HEK293 (cell line): ENCODE measurements around the gene HDAC7.

Experiments used
- CTCF ChIA-PET: fragments of 350-600 bp; formaldehyde crosslinking; extraction: SDS; loops from one replicate; lab custom pipeline; 2021; ENCODE audit warnings: antibody characterized with exemption; lab: Yijun Ruan, JAX
- POLR2A ChIA-PET: fragments of 300-600 bp; formaldehyde crosslinking; extraction: SDS; loops from one replicate; lab custom pipeline; 2020; ENCODE audit warnings: antibody characterized with exemption, inconsistent platforms; lab: Yijun Ruan, JAX
- H3K27ac ChIP-seq: fragments of 200-500 bp; sonication (Bioruptor generic); 2 replicates; pipeline ENCODE4 v1.5.1; 2014; ENCODE audit warnings: low read depth, low read length, control low read depth, inconsistent platforms; ENCODE audit errors: extremely low read depth
- H3K36me3 ChIP-seq, 2 experiments: fragments of 200-500 bp in 1 of 2; sonication (Bioruptor generic) in 1 of 2; 1 replicate in 1 of 2; 2 replicates in 1 of 2; pipeline ENCODE4 v1.5.1; 2014 to 2017; ENCODE audit warnings: inconsistent platforms in 2 of 2, low read length in 2 of 2; ENCODE audit not compliant: control insufficient read depth in 2 of 2, insufficient read depth in 1 of 2
- H3K4me1 ChIP-seq: fragments of 200-500 bp; sonication (Bioruptor generic); 2 replicates; pipeline ENCODE4 v1.5.1; 2014; ENCODE audit warnings: mild to moderate bottlenecking, low read length, inconsistent platforms; ENCODE audit not compliant: control insufficient read depth, insufficient read depth
- H3K4me3 ChIP-seq: 2 replicates; pipeline ENCODE4 v1.5.1; 2011; ENCODE audit warnings: low read depth, mild to moderate bottlenecking, control low read depth, low read length, moderate library complexity
- H3K9me3 ChIP-seq: fragments of 200-500 bp; sonication (Bioruptor generic); 2 replicates; pipeline ENCODE4 v1.5.1; 2014; ENCODE audit warnings: low read depth, low read length, inconsistent platforms; ENCODE audit not compliant: control insufficient read depth, insufficient read depth
- EGR2 ChIP-seq: fragments of 450-650 bp; formaldehyde crosslinking; IDR thresholded peaks from 2 replicates; pipeline ENCODE4 v1.5.1; 2016; ENCODE audit warnings: low read depth, missing biosample characterization, missing genetic modification characterization
- GLI4 ChIP-seq: fragments of 450-650 bp; formaldehyde crosslinking; IDR thresholded peaks from 2 replicates; pipeline ENCODE4 v1.5.1; 2016; ENCODE audit warnings: missing biosample characterization, missing genetic modification characterization
- GLIS1 ChIP-seq: fragments of 450-650 bp; formaldehyde crosslinking; IDR thresholded peaks from 2 replicates; pipeline ENCODE4 v1.5.1; 2016; ENCODE audit warnings: missing biosample characterization, missing genetic modification characterization
- MZF1 ChIP-seq: fragments of 450-650 bp; formaldehyde crosslinking; IDR thresholded peaks from 2 replicates; pipeline ENCODE4 v1.5.1; 2017; ENCODE audit warnings: missing biosample characterization, missing genetic modification characterization, borderline replicate concordance
- OVOL3 ChIP-seq: fragments of 450-650 bp; formaldehyde crosslinking; IDR thresholded peaks from 2 replicates; pipeline ENCODE4 v1.5.1; 2016; ENCODE audit warnings: missing biosample characterization, missing genetic modification characterization
- PRDM6 ChIP-seq: fragments of 450-650 bp; formaldehyde crosslinking; IDR thresholded peaks from 2 replicates; pipeline ENCODE4 v1.5.1; 2017; ENCODE audit warnings: missing biosample characterization, missing genetic modification characterization
- REST ChIP-seq: fragments of 450-650 bp; formaldehyde crosslinking; IDR thresholded peaks from 2 replicates; pipeline ENCODE4 v1.5.1; 2016; ENCODE audit warnings: missing biosample characterization, missing genetic modification characterization
- SCRT1 ChIP-seq: fragments of 450-650 bp; formaldehyde crosslinking; IDR thresholded peaks from 2 replicates; pipeline ENCODE4 v1.5.1; 2016; ENCODE audit warnings: missing biosample characterization, missing genetic modification characterization, borderline replicate concordance
- YY1 ChIP-seq: fragments of 450-650 bp; formaldehyde crosslinking; IDR thresholded peaks from 2 replicates; pipeline ENCODE4 v1.5.1; 2018; ENCODE audit warnings: missing biosample characterization, missing genetic modification characterization
- ZFHX2 ChIP-seq: fragments of 450-650 bp; formaldehyde crosslinking; conservative IDR thresholded peaks from 2 replicates; pipeline ENCODE4 v1.5.1; 2016; ENCODE audit warnings: missing biosample characterization, missing genetic modification characterization
- ZNF18 ChIP-seq: fragments of 450-650 bp; formaldehyde crosslinking; IDR thresholded peaks from 2 replicates; pipeline ENCODE4 v1.5.1; 2016; ENCODE audit warnings: missing biosample characterization, missing genetic modification characterization
- ZNF24 ChIP-seq: fragments of 450-650 bp; formaldehyde crosslinking; IDR thresholded peaks from 2 replicates; pipeline ENCODE4 v1.5.1; 2016; ENCODE audit warnings: missing biosample characterization, missing genetic modification characterization
- ZNF280C ChIP-seq: fragments of 450-650 bp; formaldehyde crosslinking; IDR thresholded peaks from 2 replicates; pipeline ENCODE4 v1.5.1; 2016; ENCODE audit warnings: missing biosample characterization, missing genetic modification characterization
- ZNF391 ChIP-seq: fragments of 450-650 bp; formaldehyde crosslinking; IDR thresholded peaks from 2 replicates; pipeline ENCODE4 v1.5.1; 2016; ENCODE audit warnings: low read depth, missing biosample characterization, missing genetic modification characterization, borderline replicate concordance
- ZNF513 ChIP-seq: fragments of 450-650 bp; IDR thresholded peaks from 2 replicates; pipeline ENCODE4 v1.5.1; 2018; ENCODE audit warnings: missing biosample characterization, missing genetic modification characterization
- ZNF785 ChIP-seq: fragments of 450-650 bp; formaldehyde crosslinking; IDR thresholded peaks from 2 replicates; pipeline ENCODE4 v1.5.1; 2016; ENCODE audit warnings: missing biosample characterization, missing genetic modification characterization
- ZNF837 ChIP-seq: fragments of 450-650 bp; formaldehyde crosslinking; IDR thresholded peaks from 2 replicates; pipeline ENCODE4 v1.5.1; 2016; ENCODE audit warnings: missing biosample characterization, missing genetic modification characterization

Gene HDAC7

GRCh38 chr12:47852096-47852571, 32.4 kb upstream of the HDAC7 start:
- Histone ChIP-seq H3K4me1 (peaks cover 3% of the 10 kb centered on the region; the same call in 1 of the 2 replicates), H3K36me3 (no peaks in the 10 kb centered on the region), H3K9me3 (no peaks in the 10 kb centered on the region), H3K4me3 (no peak overlapping the region), H3K27ac (no peak overlapping the region)
- POLR2A ChIA-PET: no interaction called here
- CTCF ChIA-PET: interaction anchor here (0.6 to 1.8 kb wide), 4 partner anchors 12 to 338 kb away, joined by 3 to 13 read pairs (median 5); no protein-coding TSS in a partner anchor
- TF ChIP-seq GLI4 (tag by site-specific recombination): no peak
- no peak for TF ChIP-seq ZNF391
- TF ChIP-seq ZNF837 (tag by site-specific recombination): no peak
- TF ChIP-seq YY1 (tag by site-specific recombination): no peak

GRCh38 chr12:47851303-47851952, 31.7 kb upstream of the HDAC7 start:
- TF ChIP-seq ZFHX2 (peak; percentile 80), SCRT1 (tag by site-specific recombination) (no peak), ZNF18 (tag by site-specific recombination) (0 out of 2 replicates have a peak, but pooled peaks have one; percentile 31), EGR2 (peak; percentile 81)
- no peaks in the 10 kb centered on the region for H3K36me3 ChIP-seq
- ChIA-PET CTCF (interaction anchor here (0.6 to 5.0 kb wide), 5 partner anchors 12 to 338 kb away, joined by 3 to 42 read pairs (median 7); partner anchors contain the start of gene VDR), POLR2A (interaction anchor here (0.7 to 0.8 kb wide), 2 partner anchors 33 to 273 kb away, joined by 3 to 4 read pairs; no protein-coding TSS in a partner anchor)
- H3K4me3 ChIP-seq: no peak overlapping the region
- H3K27ac ChIP-seq: no peak overlapping the region
- H3K9me3 ChIP-seq: no peaks in the 10 kb centered on the region
- peaks cover 3% of the 10 kb centered on the region; the same call in 1 of the 2 replicates for H3K4me1 ChIP-seq

- Histone ChIP-seq H3K9me3 (no peaks in the 10 kb centered on the region), H3K36me3 (no peaks in the 10 kb centered on the region)
- POLR2A ChIA-PET: interaction anchor here (0.7 to 0.8 kb wide), 2 partner anchors 34 to 274 kb away, joined by 3 to 4 read pairs; no protein-coding TSS in a partner anchor
- TF ChIP-seq ZNF280C (tag by site-specific recombination) (no peak), ZNF24 (tag by site-specific recombination) (0 out of 2 replicates have a peak, but pooled peaks have one; percentile 16), OVOL3 (no peak), REST (no peak), ZNF785 (tag by site-specific recombination) (no peak), MZF1 (no peak), ZNF513 (no peak), GLIS1 (tag by site-specific recombination) (peak; percentile 61), PRDM6 (no peak)
These were observed 30.7 kb upstream of the HDAC7 start for GRCh38 chr12:47850153-47851084.

More at GRCh38 chr12:47850153-47851084, 30.7 kb upstream of the HDAC7 start:
- CTCF ChIA-PET: interaction anchor here (0.7 to 5.0 kb wide), 6 partner anchors 11 to 339 kb away, joined by 3 to 42 read pairs (median 4); partner anchors contain the start of gene VDR
- H3K4me3 ChIP-seq: no peak overlapping the region
- peaks cover 3% of the 10 kb centered on the region; the same call in 1 of the 2 replicates for H3K4me1 ChIP-seq
- H3K27ac ChIP-seq: no peak overlapping the region
